ENCODE results near the gene FANK1. TPM values are rescaled to one million over a fixed set of nuclear protein-coding genes. Genes with fewer than 3 reads are reported as not detected.
"Not testable (repeated sequence)": the region's sequence is repeated elsewhere in the genome, so short reads cannot be mapped to it uniquely, and the experiment has no call there.

The FANK1 gene
- polyA plus RNA-seq, 2 of the 4 experiments (the other 2 are of a cell fraction), result 4.1 to 5.3 TPM

- Histone ChIP-seq H3K4me1 (peaks cover 5% of the 10 kb centered on the region; the same call in 2 of the 3 replicates), H3K27ac (no peak overlapping the region), H3K4me2 (no peak overlapping the region), H3K4me3 (no peak overlapping the region), H3K9me3 (peaks cover 5% of the 10 kb centered on the region; the same call in 1 of the 3 replicates)
- TF ChIP-seq HOXB13 (CRISPR knock-in tag; IDR thresholded peaks at IDR 0.05; ENCODE audit: low read depth), result no peak
- no peak for TF ChIP-seq ZSCAN20 (CRISPR knock-in tag; IDR thresholded peaks at IDR 0.05)
- no peak for TF ChIP-seq MAZ (IDR thresholded peaks at IDR 0.05; ENCODE audit: borderline replicate concordance, low read depth, low read length)
- no peak for FAIRE-seq
- DNase-seq (ENCODE audit: low read depth in 1 of 2, low spot score in 1 of 2), result no peak
- 94% methylated on average over 2 of the region's 2 CpGs for WGBS (ENCODE audit: missing lambda C conversion rate)
- POLR2A ChIA-PET, result no interaction called here
- CTCF ChIA-PET, result interaction anchor here (1.1 kb wide), 1 partner anchor 539 kb away, joined by 3 read pairs; no protein-coding TSS in a partner anchor
- ATAC-seq, result no peak
These were observed 68.2 kb downstream of the FANK1 start for GRCh38 chr10:125964558-125964957.

- 62% methylated on average over 1 of the region's 1 CpG for WGBS (ENCODE audit: missing lambda C conversion rate)
- DNase-seq (ENCODE audit: low read depth in 1 of 2, low spot score in 1 of 2) (no peak), ATAC-seq (no peak), FAIRE-seq (no peak)
- Histone ChIP-seq H3K27ac (peak overlapping the region in 1 of 2 experiments; percentile 14; a peak in 1 of 6 replicates), H3K4me3 (no peak overlapping the region), H3K4me1 (peaks cover 10% of the 10 kb centered on the region), H3K9me3 (0 out of 3 replicates have a peak, but pooled peaks cover under 1% of the 10 kb centered on the region), H3K4me2 (no peak overlapping the region)
- ChIA-PET POLR2A (no interaction called here), CTCF (interaction anchor here (0.6 to 1.4 kb wide), 4 partner anchors 15 to 1640 kb away, joined by 3 to 6 read pairs (median 4); no protein-coding TSS in a partner anchor)
- TF ChIP-seq BCL3 (IDR thresholded peaks at IDR 0.05) (no peak), POLR2AphosphoS2 (conservative IDR thresholded peaks at IDR 0.05; ENCODE audit: low read length) (no peak), REST (IDR thresholded peaks at IDR 0.05) (no peak)
These were observed 71.2 kb downstream of the FANK1 start for GRCh38 chr10:125967533-125967932.

GRCh38 chr10:125970077-125970630 lies 73.8 kb downstream of the FANK1 start:
- 87% methylated on average over 17 of the region's 36 CpGs for WGBS (ENCODE audit: missing lambda C conversion rate)
- H3K4me3 ChIP-seq; CTCF ChIA-PET; H3K9me3 ChIP-seq; DNase-seq (ENCODE audit: low read depth in 1 of 2, low spot score in 1 of 2); FAIRE-seq; ATAC-seq: not testable (repeated sequence)
- peak overlapping the region; percentile 26; the same call in 1 of the 3 replicates for H3K4me2 ChIP-seq
- peak overlapping the region; percentile 33 to 69; a peak in 3 of 6 replicates for H3K27ac ChIP-seq
- POLR2A ChIA-PET, result interaction anchor here (0.6 kb wide), 1 partner anchor 73 kb away, joined by 3 read pairs; no protein-coding TSS in a partner anchor
- H3K4me1 ChIP-seq, result peaks cover 26% of the 10 kb centered on the region

- DNase-seq (ENCODE audit: low read depth in 1 of 2, low spot score in 1 of 2) (no peak), ATAC-seq (no peak), FAIRE-seq (no peak)
- TF ChIP-seq ZFP36 (IDR thresholded peaks at IDR 0.05; ENCODE audit: borderline replicate concordance, partially characterized antibody) (no peak), ZNF302 (CRISPR knock-in tag; IDR thresholded peaks at IDR 0.05) (no peak), RAD21 (conservative IDR thresholded peaks at IDR 0.05 in 1 of 2, IDR thresholded peaks at IDR 0.05 in 1 of 2) (no peak), MAZ (IDR thresholded peaks at IDR 0.05; ENCODE audit: borderline replicate concordance, low read depth, low read length) (no peak), POLR2AphosphoS2 (conservative IDR thresholded peaks at IDR 0.05; ENCODE audit: low read length) (no peak), HES2 (IDR thresholded peaks at IDR 0.05) (no peak)
- 90% methylated on average over 6 of the region's 6 CpGs for WGBS (ENCODE audit: missing lambda C conversion rate)
- no peaks in the 10 kb centered on the region for H3K9me3 ChIP-seq
- CTCF ChIA-PET, result interaction anchor here (0.6 to 3.4 kb wide), 9 partner anchors 17 to 772 kb away, joined by 3 to 13 read pairs (median 4); no protein-coding TSS in a partner anchor
- peaks cover 18% of the 10 kb centered on the region for H3K4me1 ChIP-seq
- H3K4me2 ChIP-seq, result no peak overlapping the region
- peak overlapping the region in 1 of 2 experiments; percentile 24; a peak in 2 of 6 replicates for H3K27ac ChIP-seq
- H3K4me3 ChIP-seq, result no peak overlapping the region
- POLR2A ChIA-PET, result no interaction called here
These were observed 80.7 kb downstream of the FANK1 start for GRCh38 chr10:125976960-125977605.
